Fibroblast of mammary gland (primary cell): ENCODE results near the gene CCDC134.
"Not testable (repeated sequence)": the region's sequence is repeated elsewhere in the genome, so short reads cannot be mapped to it uniquely, and the experiment has no call there.

ENCODE experiments used
- DNase-seq: peaks from one replicate; pipeline ENCODE4 v3.0.0-alpha.2; 2010; ENCODE audit warnings: low read depth
- H3K4me3 ChIP-seq: 2 replicates; pipeline ENCODE4 v1.5.1; 2011; ENCODE audit warnings: low read depth, mild to moderate bottlenecking, low read length, moderate library complexity; ENCODE audit not compliant: control insufficient read depth
- TF ChIP-seq, protein P1 (sequence below): conservative IDR thresholded peaks from 2 replicates; pipeline ENCODE4 v1.5.1; 2011; ENCODE audit warnings: low read depth, low read length, inconsistent platforms; ENCODE audit not compliant: control insufficient read depth, insufficient read depth

Gene CCDC134

DNA sequence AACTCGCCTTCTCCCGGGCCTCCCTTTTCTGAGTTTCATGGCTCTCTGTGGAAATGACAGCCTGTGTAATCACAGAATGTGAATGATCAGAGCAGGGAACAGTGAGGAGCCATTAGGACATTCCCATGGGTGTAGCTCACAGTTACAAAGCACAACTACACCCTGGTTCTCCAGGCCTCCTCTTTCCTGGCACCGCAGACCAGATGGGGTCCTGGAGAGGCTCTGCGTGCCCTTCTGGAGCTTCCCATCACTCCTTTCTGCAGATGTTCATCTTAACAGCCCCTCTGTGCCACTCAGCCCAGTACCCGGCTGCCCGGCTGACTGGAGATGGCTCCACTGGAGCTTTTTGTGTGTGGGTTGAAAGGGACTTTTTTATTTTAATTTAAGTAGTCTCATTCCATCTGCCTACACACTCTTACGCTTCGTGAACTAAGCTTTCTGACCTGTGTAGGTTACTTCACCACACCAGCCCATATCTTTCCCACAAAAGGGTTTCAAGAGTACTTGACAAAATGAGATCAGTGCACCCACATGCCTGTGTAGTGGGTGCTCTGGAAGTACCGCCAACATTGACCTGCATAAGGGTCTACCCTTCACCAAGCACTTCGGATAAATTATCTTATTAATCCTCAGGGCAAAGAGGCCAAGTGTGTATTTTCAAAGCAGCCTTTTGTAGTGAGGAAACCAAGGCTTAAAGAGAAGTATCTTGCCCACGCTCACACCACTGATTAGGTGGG is 62.2 kb downstream of the CCDC134 start:
- H3K4me3 ChIP-seq: no peak overlapping the region
- peak; percentile 43 for DNase-seq
- TF ChIP-seq, protein P1, sequence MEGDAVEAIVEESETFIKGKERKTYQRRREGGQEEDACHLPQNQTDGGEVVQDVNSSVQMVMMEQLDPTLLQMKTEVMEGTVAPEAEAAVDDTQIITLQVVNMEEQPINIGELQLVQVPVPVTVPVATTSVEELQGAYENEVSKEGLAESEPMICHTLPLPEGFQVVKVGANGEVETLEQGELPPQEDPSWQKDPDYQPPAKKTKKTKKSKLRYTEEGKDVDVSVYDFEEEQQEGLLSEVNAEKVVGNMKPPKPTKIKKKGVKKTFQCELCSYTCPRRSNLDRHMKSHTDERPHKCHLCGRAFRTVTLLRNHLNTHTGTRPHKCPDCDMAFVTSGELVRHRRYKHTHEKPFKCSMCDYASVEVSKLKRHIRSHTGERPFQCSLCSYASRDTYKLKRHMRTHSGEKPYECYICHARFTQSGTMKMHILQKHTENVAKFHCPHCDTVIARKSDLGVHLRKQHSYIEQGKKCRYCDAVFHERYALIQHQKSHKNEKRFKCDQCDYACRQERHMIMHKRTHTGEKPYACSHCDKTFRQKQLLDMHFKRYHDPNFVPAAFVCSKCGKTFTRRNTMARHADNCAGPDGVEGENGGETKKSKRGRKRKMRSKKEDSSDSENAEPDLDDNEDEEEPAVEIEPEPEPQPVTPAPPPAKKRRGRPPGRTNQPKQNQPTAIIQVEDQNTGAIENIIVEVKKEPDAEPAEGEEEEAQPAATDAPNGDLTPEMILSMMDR: no peak

DNA sequence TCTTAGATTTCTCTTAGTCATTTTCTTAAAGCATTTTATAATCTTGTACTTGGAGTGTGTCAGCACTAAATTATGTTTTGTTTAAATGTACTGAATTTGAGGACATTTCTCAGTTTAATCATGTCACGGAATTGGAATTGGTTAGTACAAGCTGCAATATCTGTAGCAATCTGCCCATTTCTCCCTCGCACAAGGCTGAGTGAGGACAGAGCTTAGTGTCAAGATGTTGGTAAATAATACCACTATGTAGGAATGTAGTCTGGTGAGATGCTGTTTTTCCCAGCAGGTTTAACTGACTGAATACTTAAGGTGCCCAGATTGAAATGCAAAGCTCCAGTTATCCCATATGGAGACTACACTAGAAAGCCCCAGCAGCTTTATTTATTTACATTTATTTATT is 63.0 kb downstream of the CCDC134 start:
- TF ChIP-seq, protein P1: no peak
- peak; percentile 52 for DNase-seq
- no peak overlapping the region for H3K4me3 ChIP-seq

DNA sequence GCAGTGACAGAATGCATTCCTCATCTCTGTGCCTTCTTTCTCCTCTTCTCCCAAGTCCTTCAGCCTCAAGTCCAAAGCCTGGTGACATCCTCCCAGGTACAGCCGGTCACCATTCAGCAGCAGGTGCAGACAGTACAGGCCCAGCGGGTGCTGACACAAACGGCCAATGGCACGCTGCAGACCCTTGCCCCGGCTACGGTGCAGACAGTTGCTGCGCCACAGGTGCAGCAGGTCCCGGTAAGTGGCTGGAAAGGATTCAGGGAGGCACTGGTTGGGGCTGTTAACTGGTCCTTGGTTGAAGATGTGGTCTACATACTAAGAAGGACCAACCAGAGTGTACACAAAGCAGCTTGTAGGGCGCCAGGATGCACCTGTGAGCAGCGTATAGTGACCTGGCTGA is 68.1 kb downstream of the CCDC134 start:
- H3K4me3 ChIP-seq: no peak overlapping the region
- no peak for DNase-seq
- TF ChIP-seq, protein P1: no peak

DNA sequence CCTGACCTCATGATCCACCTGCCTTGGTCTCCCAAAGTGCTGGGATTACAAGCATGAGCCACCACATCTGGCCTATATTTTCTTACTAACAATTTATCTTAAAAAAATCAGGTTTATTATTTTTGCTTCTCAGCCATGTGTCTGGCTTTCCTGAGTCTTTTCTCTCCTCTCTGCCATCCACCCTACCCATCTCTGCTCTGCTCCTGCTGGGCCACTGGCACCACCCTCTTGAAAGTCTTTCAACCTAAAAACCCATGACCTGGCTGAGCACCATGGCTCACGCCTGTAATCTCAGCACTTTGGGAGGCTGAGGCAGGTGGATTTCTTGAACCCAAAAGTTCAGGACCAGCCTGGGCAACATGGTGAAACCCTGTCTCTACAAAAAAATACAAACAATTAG is 69.6 kb downstream of the CCDC134 start:
- H3K4me3 ChIP-seq, DNase-seq: not testable (repeated sequence)

DNA sequence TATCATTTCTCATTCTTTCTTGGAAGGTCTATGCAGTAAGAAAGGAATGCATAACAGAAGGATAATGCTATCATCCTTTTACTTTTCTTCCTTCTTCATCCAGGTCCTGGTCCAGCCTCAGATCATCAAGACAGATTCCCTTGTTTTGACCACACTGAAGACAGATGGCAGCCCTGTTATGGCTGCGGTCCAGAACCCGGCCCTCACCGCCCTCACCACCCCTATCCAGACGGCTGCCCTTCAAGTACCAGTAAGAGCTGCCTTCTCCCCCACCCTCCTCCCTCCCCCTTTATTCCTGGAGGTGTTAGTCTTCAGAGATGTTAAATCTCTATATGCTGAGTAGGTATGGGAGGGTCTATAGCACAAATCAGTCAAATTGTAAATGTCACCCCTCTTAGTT is 70.3 kb downstream of the CCDC134 start:
- TF ChIP-seq, protein P1: no peak
- H3K4me3 ChIP-seq: no peak overlapping the region
- no peak for DNase-seq

DNA sequence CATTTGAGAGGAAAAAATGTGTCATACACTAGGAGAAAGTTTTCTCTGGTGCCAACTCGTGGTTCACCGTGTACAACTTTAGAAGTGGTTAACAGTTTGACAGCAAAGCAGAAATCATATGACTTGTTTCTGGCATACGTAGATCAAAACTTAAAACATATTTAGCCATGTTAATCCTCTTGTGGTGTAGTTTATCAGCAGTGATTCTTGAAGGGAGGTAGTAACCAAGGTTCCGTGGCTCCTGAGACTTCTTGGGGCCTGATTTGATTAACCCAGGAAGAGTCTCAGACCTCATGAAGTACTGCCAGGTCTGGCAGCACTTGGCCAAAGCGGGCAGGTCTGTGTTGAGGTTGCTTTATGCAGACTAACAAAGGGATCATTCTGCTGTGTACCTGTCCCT is 72.9 kb downstream of the CCDC134 start:
- TF ChIP-seq, protein P1: no peak
- DNase-seq: no peak
- H3K4me3 ChIP-seq: no peak overlapping the region

DNA sequence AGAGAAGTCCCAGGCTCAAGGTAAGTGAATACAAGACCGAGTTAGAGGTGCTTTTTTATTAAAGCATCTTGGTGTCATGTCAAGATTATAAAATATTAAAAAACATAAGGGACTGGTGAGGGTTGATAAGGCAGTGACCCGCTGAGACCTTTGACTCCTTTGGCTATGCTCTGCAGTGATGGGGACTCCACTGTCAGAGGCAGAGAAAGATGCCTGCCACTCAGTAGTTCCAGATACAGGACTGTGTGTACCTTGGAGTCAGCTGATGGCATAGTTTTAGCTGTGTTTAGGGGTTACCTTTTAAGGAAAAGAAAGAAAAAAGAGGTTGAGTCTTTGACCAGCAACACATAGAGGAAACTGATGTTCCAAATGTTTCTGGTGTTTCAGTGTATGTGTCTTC is 73.6 kb downstream of the CCDC134 start:
- TF ChIP-seq, protein P1: no peak
- DNase-seq: no peak
- H3K4me3 ChIP-seq: no peak overlapping the region
